Activated T-cell treated with anti-CD3 and anti-CD28 coated beads, Interleukin-2, amount 50 U/mL, for 48 hours (primary cell): ENCODE measurements around the gene CYP2J2.
"Not testable (repeated sequence)": the region's sequence is repeated elsewhere in the genome, so short reads cannot be mapped to it uniquely, and the experiment has no call there.

Source experiments
- DNase-seq, 2 experiments: peaks; one replicate each; pipeline ENCODE4 v3.0.0-alpha.2; 2020

The CYP2J2 gene

GRCh38 chr1:59919746-59920145, 6.8 kb downstream of the CYP2J2 start:
- no peak for DNase-seq

GRCh38 chr1:59917785-59918180, 8.8 kb downstream of the CYP2J2 start:
- no peak for DNase-seq

GRCh38 chr1:59917026-59917784, 9.4 kb downstream of the CYP2J2 start:
- no peak for DNase-seq

GRCh38 chr1:59915516-59915915, 11.1 kb downstream of the CYP2J2 start:
- DNase-seq, result no peak

GRCh38 chr1:59914791-59915286, 11.7 kb downstream of the CYP2J2 start:
- DNase-seq, result not testable (repeated sequence)

- no peak for DNase-seq
Observed at GRCh38 chr1:59908682-59909081, 17.9 kb downstream of the CYP2J2 start.

GRCh38 chr1:59908084-59908483, 18.5 kb downstream of the CYP2J2 start:
- no peak for DNase-seq

GRCh38 chr1:59906931-59907330, 19.6 kb downstream of the CYP2J2 start:
- no peak for DNase-seq

- peak; percentile 21 to 25 for DNase-seq
Observed at GRCh38 chr1:59903141-59903754, 23.3 kb downstream of the CYP2J2 start.

GRCh38 chr1:59901770-59902388, 24.7 kb downstream of the CYP2J2 start:
- DNase-seq, result no peak

GRCh38 chr1:59900640-59901039, 25.9 kb downstream of the CYP2J2 start:
- no peak for DNase-seq

- DNase-seq, result no peak
Observed at GRCh38 chr1:59898927-59899326, 27.6 kb downstream of the CYP2J2 start.

- no peak for DNase-seq
Observed at GRCh38 chr1:59897165-59897564, 29.4 kb downstream of the CYP2J2 start.

GRCh38 chr1:59892841-59893811, 33.4 kb downstream of the CYP2J2 start:
- DNase-seq, result no peak

- DNase-seq, result no peak
Observed at GRCh38 chr1:59885160-59885832, 41.3 kb downstream of the CYP2J2 start.

GRCh38 chr1:59880735-59881134, 45.8 kb downstream of the CYP2J2 start:
- no peak for DNase-seq

GRCh38 chr1:59879996-59880505, 46.5 kb downstream of the CYP2J2 start:
- DNase-seq, result no peak

GRCh38 chr1:59879574-59879973, 47.0 kb downstream of the CYP2J2 start:
- peak; percentile 53 to 58 for DNase-seq

GRCh38 chr1:59878370-59878769, 48.2 kb downstream of the CYP2J2 start:
- no peak for DNase-seq

- DNase-seq, result no peak
Observed at GRCh38 chr1:59877108-59877682, 49.4 kb downstream of the CYP2J2 start.

GRCh38 chr1:59871746-59872145, 54.8 kb downstream of the CYP2J2 start:
- no peak for DNase-seq

GRCh38 chr1:59866462-59866861, 60.1 kb downstream of the CYP2J2 start:
- DNase-seq, result no peak
